HEK293 (cell line): ENCODE measurements around the gene NXPH4.
A peak's percentile ranks its signal among the peaks of the same experiment; 100 is the strongest.

Experiments used
- BCL6B ChIP-seq: fragments of 450-650 bp; formaldehyde crosslinking; IDR thresholded peaks from 2 replicates; pipeline ENCODE4 v1.5.1; 2017; ENCODE audit warnings: missing biosample characterization, missing genetic modification characterization
- HIC1 ChIP-seq: fragments of 450-650 bp; formaldehyde crosslinking; IDR thresholded peaks from 2 replicates; pipeline ENCODE4 v1.5.1; 2016; ENCODE audit warnings: missing biosample characterization, missing genetic modification characterization
- OSR2 ChIP-seq: fragments of 450-650 bp; formaldehyde crosslinking; IDR thresholded peaks from 2 replicates; pipeline ENCODE4 v1.5.1; 2016; ENCODE audit warnings: missing biosample characterization, missing genetic modification characterization
- OVOL3 ChIP-seq: fragments of 450-650 bp; formaldehyde crosslinking; IDR thresholded peaks from 2 replicates; pipeline ENCODE4 v1.5.1; 2016; ENCODE audit warnings: missing biosample characterization, missing genetic modification characterization
- PRDM6 ChIP-seq: fragments of 450-650 bp; formaldehyde crosslinking; IDR thresholded peaks from 2 replicates; pipeline ENCODE4 v1.5.1; 2017; ENCODE audit warnings: missing biosample characterization, missing genetic modification characterization
- YY2 ChIP-seq: fragments of 450-650 bp; formaldehyde crosslinking; IDR thresholded peaks from 2 replicates; pipeline ENCODE4 v1.5.1; 2016; ENCODE audit warnings: missing biosample characterization, missing genetic modification characterization
- ZBTB17 ChIP-seq: fragments of 450-650 bp; formaldehyde crosslinking; IDR thresholded peaks from 2 replicates; pipeline ENCODE4 v1.5.1; 2016; ENCODE audit warnings: missing biosample characterization, missing genetic modification characterization
- ZBTB8A ChIP-seq: fragments of 450-650 bp; formaldehyde crosslinking; IDR thresholded peaks from 2 replicates; pipeline ENCODE4 v1.5.1; 2016; ENCODE audit warnings: missing biosample characterization, missing genetic modification characterization
- ZFHX2 ChIP-seq: fragments of 450-650 bp; formaldehyde crosslinking; conservative IDR thresholded peaks from 2 replicates; pipeline ENCODE4 v1.5.1; 2016; ENCODE audit warnings: missing biosample characterization, missing genetic modification characterization
- ZFP3 ChIP-seq: fragments of 450-650 bp; formaldehyde crosslinking; IDR thresholded peaks from 2 replicates; pipeline ENCODE4 v1.5.1; 2016; ENCODE audit warnings: low read depth, missing biosample characterization, missing genetic modification characterization
- ZFP37 ChIP-seq: fragments of 450-650 bp; formaldehyde crosslinking; IDR thresholded peaks from 2 replicates; pipeline ENCODE4 v1.5.1; 2016; ENCODE audit warnings: missing biosample characterization, missing genetic modification characterization
- ZFP41 ChIP-seq: fragments of 450-650 bp; formaldehyde crosslinking; IDR thresholded peaks from 2 replicates; pipeline ENCODE4 v1.5.1; 2016; ENCODE audit warnings: missing biosample characterization, missing genetic modification characterization, borderline replicate concordance
- ZNF112 ChIP-seq: fragments of 450-650 bp; formaldehyde crosslinking; IDR thresholded peaks from 2 replicates; pipeline ENCODE4 v1.5.0; 2017; ENCODE audit warnings: missing biosample characterization, missing genetic modification characterization
- ZNF138 ChIP-seq: fragments of 450-650 bp; formaldehyde crosslinking; IDR thresholded peaks from 2 replicates; pipeline ENCODE4 v1.5.1; 2016; ENCODE audit warnings: missing biosample characterization, missing genetic modification characterization, borderline replicate concordance
- ZNF202 ChIP-seq: fragments of 450-650 bp; formaldehyde crosslinking; IDR thresholded peaks from 2 replicates; pipeline ENCODE4 v1.5.1; 2016; ENCODE audit warnings: missing biosample characterization, missing genetic modification characterization, borderline replicate concordance
- ZNF24 ChIP-seq: fragments of 450-650 bp; formaldehyde crosslinking; IDR thresholded peaks from 2 replicates; pipeline ENCODE4 v1.5.1; 2016; ENCODE audit warnings: missing biosample characterization, missing genetic modification characterization
- ZNF37A ChIP-seq: fragments of 450-650 bp; IDR thresholded peaks from 2 replicates; pipeline ENCODE4 v1.5.1; 2018; ENCODE audit warnings: missing biosample characterization, missing genetic modification characterization
- ZNF391 ChIP-seq: fragments of 450-650 bp; formaldehyde crosslinking; IDR thresholded peaks from 2 replicates; pipeline ENCODE4 v1.5.1; 2016; ENCODE audit warnings: low read depth, missing biosample characterization, missing genetic modification characterization, borderline replicate concordance
- ZNF514 ChIP-seq: fragments of 450-650 bp; formaldehyde crosslinking; IDR thresholded peaks from 2 replicates; pipeline ENCODE4 v1.5.1; 2016; ENCODE audit warnings: missing biosample characterization, missing genetic modification characterization
- ZNF600 ChIP-seq: fragments of 450-650 bp; formaldehyde crosslinking; IDR thresholded peaks from 2 replicates; pipeline ENCODE4 v1.5.1; 2016; ENCODE audit warnings: missing biosample characterization, missing genetic modification characterization
- ZNF621 ChIP-seq: fragments of 450-650 bp; formaldehyde crosslinking; IDR thresholded peaks from 2 replicates; pipeline ENCODE4 v1.5.1; 2017; ENCODE audit warnings: missing biosample characterization, missing genetic modification characterization
- ZNF624 ChIP-seq: fragments of 450-650 bp; formaldehyde crosslinking; IDR thresholded peaks from 2 replicates; pipeline ENCODE4 v1.5.1; 2017; ENCODE audit warnings: missing biosample characterization, missing genetic modification characterization
- ZNF654 ChIP-seq: fragments of 450-650 bp; formaldehyde crosslinking; IDR thresholded peaks from 2 replicates; pipeline ENCODE4 v1.5.1; 2016; ENCODE audit warnings: low read depth, missing biosample characterization, missing genetic modification characterization
- ZXDB ChIP-seq: fragments of 450-650 bp; formaldehyde crosslinking; IDR thresholded peaks from 2 replicates; pipeline ENCODE4 v1.5.1; 2016; ENCODE audit warnings: missing biosample characterization, missing genetic modification characterization
- TF ChIP-seq, protein P1 (sequence below): fragments of 450-650 bp; formaldehyde crosslinking; IDR thresholded peaks from 2 replicates; pipeline ENCODE4 v1.5.1; 2016; ENCODE audit warnings: missing biosample characterization, missing genetic modification characterization
- TF ChIP-seq, protein P2 (sequence below): fragments of 450-650 bp; formaldehyde crosslinking; IDR thresholded peaks from 2 replicates; pipeline ENCODE4 v1.5.1; 2016; ENCODE audit warnings: missing biosample characterization, missing genetic modification characterization, low read depth
- TF ChIP-seq, protein P3 (sequence below): fragments of 450-650 bp; formaldehyde crosslinking; IDR thresholded peaks from 2 replicates; pipeline ENCODE4 v1.5.1; 2016; ENCODE audit warnings: missing biosample characterization, missing genetic modification characterization
- TF ChIP-seq, protein P4 (sequence below): fragments of 450-650 bp; formaldehyde crosslinking; IDR thresholded peaks from 2 replicates; pipeline ENCODE4 v1.5.1; 2016; ENCODE audit warnings: missing biosample characterization, missing genetic modification characterization, borderline replicate concordance

NXPH4 gene

GRCh38 chr12:57229634-57230380, 13.2 kb downstream of the NXPH4 start, which contains the start of gene SHMT2 (continued):
- TF ChIP-seq, protein P1, sequence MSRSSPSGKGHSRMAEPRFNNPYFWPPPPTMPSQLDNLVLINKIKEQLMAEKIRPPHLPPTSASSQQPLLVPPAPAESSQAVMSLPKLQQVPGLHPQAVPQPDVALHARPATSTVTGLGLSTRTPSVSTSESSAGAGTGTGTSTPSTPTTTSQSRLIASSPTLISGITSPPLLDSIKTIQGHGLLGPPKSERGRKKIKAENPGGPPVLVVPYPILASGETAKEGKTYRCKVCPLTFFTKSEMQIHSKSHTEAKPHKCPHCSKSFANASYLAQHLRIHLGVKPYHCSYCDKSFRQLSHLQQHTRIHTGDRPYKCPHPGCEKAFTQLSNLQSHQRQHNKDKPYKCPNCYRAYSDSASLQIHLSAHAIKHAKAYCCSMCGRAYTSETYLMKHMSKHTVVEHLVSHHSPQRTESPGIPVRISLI = no peak
- TF ChIP-seq HIC1 (tag by site-specific recombination) (no peak), ZNF24 (tag by site-specific recombination) (0 out of 2 replicates have a peak, but pooled peaks have one; percentile 34), ZFP37 (tag by site-specific recombination) (peak; percentile 26; the same call in 1 of the 2 replicates), ZNF624 (tag by site-specific recombination) (no peak), ZFP3 (no peak), PRDM6 (tag by site-specific recombination) (no peak), ZFP41 (tag by site-specific recombination) (no peak), ZNF654 (tag by site-specific recombination) (no peak), OSR2 (tag by site-specific recombination) (no peak), ZFHX2 (tag by site-specific recombination) (peak; percentile 98), ZNF514 (tag by site-specific recombination) (no peak), ZNF112 (tag by site-specific recombination) (no peak), OVOL3 (no peak), ZBTB17 (tag by site-specific recombination) (no peak; the same call in 1 of the 2 replicates), ZNF600 (tag by site-specific recombination) (peak; percentile 16; the same call in 1 of the 2 replicates), ZNF202 (tag by site-specific recombination) (no peak), ZXDB (tag by site-specific recombination) (peak; percentile 33), ZNF37A (tag by site-specific recombination) (no peak), ZBTB8A (tag by site-specific recombination) (peak; percentile 47), BCL6B (tag by site-specific recombination) (no peak), ZNF138 (tag by site-specific recombination) (no peak), ZNF621 (tag by site-specific recombination) (no peak), YY2 (no peak), ZNF391 (no peak)
- TF ChIP-seq, protein P2, sequence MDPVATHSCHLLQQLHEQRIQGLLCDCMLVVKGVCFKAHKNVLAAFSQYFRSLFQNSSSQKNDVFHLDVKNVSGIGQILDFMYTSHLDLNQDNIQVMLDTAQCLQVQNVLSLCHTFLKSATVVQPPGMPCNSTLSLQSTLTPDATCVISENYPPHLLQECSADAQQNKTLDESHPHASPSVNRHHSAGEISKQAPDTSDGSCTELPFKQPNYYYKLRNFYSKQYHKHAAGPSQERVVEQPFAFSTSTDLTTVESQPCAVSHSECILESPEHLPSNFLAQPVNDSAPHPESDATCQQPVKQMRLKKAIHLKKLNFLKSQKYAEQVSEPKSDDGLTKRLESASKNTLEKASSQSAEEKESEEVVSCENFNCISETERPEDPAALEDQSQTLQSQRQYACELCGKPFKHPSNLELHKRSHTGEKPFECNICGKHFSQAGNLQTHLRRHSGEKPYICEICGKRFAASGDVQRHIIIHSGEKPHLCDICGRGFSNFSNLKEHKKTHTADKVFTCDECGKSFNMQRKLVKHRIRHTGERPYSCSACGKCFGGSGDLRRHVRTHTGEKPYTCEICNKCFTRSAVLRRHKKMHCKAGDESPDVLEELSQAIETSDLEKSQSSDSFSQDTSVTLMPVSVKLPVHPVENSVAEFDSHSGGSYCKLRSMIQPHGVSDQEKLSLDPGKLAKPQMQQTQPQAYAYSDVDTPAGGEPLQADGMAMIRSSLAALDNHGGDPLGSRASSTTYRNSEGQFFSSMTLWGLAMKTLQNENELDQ (tag by site-specific recombination) = no peak
- TF ChIP-seq, protein P3, sequence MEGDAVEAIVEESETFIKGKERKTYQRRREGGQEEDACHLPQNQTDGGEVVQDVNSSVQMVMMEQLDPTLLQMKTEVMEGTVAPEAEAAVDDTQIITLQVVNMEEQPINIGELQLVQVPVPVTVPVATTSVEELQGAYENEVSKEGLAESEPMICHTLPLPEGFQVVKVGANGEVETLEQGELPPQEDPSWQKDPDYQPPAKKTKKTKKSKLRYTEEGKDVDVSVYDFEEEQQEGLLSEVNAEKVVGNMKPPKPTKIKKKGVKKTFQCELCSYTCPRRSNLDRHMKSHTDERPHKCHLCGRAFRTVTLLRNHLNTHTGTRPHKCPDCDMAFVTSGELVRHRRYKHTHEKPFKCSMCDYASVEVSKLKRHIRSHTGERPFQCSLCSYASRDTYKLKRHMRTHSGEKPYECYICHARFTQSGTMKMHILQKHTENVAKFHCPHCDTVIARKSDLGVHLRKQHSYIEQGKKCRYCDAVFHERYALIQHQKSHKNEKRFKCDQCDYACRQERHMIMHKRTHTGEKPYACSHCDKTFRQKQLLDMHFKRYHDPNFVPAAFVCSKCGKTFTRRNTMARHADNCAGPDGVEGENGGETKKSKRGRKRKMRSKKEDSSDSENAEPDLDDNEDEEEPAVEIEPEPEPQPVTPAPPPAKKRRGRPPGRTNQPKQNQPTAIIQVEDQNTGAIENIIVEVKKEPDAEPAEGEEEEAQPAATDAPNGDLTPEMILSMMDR (tag by site-specific recombination) = no peak
- TF ChIP-seq, protein P4, sequence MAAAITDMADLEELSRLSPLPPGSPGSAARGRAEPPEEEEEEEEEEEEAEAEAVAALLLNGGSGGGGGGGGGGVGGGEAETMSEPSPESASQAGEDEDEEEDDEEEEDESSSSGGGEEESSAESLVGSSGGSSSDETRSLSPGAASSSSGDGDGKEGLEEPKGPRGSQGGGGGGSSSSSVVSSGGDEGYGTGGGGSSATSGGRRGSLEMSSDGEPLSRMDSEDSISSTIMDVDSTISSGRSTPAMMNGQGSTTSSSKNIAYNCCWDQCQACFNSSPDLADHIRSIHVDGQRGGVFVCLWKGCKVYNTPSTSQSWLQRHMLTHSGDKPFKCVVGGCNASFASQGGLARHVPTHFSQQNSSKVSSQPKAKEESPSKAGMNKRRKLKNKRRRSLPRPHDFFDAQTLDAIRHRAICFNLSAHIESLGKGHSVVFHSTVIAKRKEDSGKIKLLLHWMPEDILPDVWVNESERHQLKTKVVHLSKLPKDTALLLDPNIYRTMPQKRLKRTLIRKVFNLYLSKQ (tag by site-specific recombination) = no peak
